ENCODE results near the gene CA9.

CA9 gene

GRCh38 chr9:35679766-35680330 lies 6.1 kb downstream of the CA9 start:
- no peak for DNase-seq

- peak; percentile 54 for DNase-seq
These were observed 6.8 kb downstream of the CA9 start for GRCh38 chr9:35680331-35681105.

DNA sequence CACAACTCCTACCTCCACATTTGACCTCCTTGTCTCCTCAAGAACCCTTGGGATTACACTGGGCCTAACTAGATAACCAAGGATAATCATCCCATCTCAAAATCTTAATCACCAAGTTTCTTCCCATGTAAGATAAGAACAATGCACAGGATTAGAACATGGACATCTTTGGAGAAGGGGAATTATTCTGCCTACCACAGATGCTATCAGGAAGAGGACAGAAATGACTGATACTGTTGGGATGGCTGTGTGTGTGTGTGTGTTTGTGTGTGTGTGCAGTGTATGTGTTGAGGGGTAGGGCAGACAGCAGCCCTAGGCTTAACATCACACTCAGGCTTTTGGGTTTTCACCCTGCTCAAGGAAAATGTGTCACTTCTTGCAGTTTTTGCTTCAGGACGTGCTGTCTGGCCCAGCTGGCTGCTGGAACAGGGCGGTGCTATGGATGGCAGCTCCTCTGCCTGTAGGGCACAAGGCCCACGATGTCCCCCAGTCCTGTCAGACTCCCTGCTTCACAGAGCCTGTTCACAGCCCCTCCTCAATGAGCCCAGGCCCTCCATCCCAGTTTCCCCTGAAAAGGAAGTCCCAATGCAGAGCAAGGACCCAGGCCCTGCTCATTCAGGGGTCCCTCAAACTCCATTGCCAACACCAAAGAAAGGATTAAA lies 7.7 kb downstream of the CA9 start:
- DNase-seq = peak; percentile 40

- DNase-seq = peak; percentile 46
These were observed 8.3 kb downstream of the CA9 start for GRCh38 chr9:35682051-35682450.

GRCh38 chr9:35682520-35683315 lies 9.0 kb downstream of the CA9 start:
- no peak for DNase-seq

DNA sequence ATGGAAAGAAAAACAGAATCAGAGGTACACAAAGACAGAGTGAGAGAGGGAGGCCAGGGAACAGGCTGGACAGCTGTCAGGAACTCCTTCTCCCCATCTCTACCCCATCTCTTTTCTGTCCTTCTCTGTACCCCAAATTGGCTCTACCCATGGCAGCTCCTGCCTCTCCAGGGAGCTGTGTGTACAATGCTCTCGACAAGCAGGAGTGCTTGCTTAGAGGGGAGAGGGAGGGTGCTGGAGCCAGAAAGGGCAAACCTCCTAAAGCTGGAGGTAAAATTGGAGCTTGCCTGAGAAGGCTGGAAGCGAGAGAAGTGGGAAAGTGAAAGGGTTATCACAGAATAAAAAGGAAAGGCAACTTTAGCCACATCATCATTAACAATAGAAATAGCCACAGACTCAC lies 9.6 kb downstream of the CA9 start:
- DNase-seq = no peak

DNA sequence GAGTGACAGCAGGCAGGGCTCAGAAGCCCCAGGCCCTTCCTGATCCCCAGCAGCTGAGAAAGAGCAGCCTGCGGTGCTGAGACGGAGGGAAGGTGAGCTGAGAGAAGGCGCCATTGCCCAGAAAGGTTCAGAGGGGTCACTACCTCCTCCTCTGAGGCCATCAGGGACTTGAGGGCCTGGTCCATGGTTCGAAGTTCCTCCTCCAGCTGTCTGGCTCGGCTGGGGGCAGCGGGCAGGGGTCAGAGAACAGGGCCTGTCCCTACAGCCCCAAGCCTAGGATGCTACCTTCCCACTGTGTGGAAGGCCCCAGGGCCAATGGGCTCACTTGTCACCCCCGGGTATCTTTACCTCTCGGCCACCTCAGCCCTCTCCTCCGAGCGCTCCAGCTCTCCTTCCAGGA lies 11.2 kb downstream of the CA9 start:
- no peak for DNase-seq

DNA sequence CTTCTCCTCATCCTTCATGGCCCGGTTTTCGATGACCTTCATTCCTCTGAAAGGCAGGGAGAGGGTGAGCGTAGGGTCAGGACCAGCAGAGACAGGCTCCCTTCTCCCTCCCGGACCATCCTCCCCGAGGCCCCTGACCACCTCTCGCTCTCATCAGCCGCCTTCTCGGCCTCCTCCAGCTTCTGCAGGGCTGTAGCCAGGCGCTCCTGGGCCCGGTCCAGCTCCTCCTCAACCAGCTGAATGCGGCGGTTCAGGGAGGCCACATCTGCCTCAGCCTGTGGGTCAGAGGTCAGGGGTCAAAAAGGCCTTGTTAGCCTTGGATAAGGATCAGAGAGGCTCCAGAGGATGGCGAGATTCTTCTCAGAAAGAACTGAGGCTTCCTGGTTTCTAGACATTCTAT lies 11.8 kb downstream of the CA9 start:
- no peak for DNase-seq

- peak; percentile 50 for DNase-seq
These were observed 12.8 kb downstream of the CA9 start for GRCh38 chr9:35686222-35687203.

- DNase-seq = no peak
These were observed 13.6 kb downstream of the CA9 start for GRCh38 chr9:35687306-35687705.

DNA sequence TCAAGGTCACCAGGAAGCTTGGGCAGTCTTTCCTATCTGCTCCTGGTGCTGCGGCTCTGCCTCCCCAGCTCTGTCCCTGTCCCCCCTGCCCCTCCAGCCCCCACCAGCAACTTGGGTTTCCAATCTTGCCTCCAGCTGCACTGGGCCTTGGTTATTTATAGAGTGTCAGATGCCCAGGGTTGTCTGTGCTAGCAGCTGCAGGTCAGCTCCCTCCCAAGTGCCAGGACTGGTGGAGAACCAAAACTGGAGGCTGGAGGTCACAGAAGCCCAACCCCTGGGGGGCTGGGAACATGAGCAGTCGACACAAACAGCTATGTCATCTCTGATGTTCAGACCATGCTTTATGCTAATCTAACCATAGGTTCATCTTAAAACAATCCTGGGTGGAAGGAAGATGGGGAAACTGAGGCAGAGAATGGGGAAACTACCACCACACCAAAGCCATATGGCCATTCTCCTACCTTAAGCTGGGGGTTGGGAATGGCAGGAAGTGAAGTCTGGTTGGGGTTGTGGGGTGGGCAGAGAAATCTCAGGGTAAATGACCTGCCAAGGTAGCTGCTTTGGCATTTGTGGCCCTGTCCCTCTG lies 14.3 kb downstream of the CA9 start:
- DNase-seq = no peak

DNA sequence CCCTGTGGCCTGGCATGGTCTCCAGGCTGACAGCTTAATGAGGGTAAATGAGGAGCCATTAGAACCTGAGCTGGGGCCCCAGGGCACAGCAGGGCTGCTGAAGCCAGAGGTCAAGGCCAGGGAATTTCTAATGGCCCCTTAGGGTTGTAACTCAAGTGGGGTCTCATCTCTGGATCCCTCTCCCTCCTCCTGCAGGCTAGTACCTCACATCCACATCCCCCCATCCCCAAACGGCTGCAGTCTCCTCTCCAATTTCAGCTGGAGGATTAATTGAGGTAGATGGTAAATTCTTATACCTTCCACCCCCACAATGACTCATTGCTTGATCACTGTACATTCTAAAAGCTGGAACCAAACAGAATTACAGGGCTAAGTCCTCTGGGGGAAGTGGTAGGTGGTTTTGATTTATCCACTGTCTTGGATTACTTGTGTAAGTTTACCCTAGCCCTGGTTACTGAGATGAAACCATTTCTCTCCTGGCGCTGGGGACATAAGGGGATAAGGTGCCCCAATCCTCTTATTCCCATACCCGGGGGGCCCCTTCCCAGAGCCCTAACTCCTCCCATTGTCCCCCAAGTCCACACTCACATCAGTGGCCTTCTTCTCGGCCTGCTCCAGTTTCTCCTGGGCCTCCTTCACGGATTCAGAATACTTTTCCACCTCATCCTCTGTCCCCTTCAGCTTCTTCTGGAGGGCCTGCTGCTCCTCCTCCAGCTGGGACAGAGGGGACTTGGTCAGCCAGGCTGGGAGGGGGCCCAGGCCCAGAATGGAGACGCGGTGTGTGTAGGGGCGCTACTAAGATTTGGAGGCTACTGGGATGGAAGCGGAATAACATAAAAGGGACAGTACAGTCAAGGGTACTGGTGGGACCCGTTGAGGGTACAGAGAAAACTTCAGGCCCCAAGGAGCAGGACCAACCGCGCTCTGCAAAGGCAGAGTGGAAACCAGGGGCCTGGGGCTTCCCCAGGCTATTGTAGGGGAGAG lies 15.1 kb downstream of the CA9 start:
- peak; percentile 82 for DNase-seq

DNA sequence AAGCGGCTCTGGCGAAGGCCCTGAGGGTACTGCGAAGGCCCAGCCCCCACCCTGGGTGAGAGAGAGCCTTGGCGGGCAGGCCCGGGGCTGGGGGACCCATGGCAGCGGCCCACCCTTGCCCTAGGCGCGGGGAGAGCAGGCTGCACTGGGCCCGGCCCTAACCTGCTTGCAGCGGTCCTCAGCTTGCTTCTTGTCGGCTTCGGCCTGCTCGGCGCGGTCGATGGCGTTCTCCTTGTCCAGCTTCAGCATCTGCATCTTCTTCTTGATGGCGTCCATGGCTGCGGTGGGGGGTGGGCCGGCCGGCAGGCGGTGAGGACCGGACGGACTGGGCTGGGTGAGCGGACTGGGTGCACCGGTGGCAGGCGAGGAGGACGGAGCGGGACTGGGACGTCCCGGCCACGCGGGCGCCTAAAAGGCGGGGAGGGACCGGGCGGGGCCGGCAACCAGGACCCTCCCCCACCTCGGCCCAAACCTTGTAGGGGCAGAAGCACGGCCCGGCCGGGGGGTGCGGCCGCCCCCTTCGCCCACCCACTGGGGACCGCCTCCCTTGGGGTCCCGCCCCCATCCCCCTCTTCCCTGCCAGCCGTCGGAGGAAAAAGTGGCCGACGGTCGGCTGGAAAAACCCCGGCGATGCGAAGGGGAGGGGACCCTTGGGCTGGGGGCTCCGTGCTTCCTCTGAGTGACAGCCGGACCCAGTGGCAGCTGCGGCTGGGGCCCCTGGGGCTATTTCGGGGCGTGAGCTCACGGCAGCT lies 16.0 kb downstream of the CA9 start, which contains the start of gene TPM2:
TSS of gene TPM2 (minus strand) at position 384 of the 752 bp plus-strand sequence. CDS start at position 276, 108 bp downstream.
- peak; percentile 92 for DNase-seq

DNA sequence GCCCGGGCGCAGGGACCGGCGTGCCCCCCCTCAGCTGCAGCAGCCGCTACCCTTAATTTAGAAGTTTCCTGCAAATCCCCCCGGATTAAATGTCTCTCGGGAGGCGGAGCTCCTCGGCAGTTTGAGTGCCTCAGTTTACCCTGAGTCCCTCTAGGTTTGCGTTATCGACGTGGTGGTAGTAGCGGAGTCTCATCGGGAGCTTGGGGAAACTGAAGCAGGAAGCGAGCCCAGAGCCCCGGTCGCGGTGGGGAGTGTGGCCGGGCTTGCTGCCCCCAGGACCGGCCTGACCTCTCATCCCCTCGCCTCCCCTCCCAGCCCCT lies 16.5 kb downstream of the CA9 start:
- no peak for DNase-seq

DNA sequence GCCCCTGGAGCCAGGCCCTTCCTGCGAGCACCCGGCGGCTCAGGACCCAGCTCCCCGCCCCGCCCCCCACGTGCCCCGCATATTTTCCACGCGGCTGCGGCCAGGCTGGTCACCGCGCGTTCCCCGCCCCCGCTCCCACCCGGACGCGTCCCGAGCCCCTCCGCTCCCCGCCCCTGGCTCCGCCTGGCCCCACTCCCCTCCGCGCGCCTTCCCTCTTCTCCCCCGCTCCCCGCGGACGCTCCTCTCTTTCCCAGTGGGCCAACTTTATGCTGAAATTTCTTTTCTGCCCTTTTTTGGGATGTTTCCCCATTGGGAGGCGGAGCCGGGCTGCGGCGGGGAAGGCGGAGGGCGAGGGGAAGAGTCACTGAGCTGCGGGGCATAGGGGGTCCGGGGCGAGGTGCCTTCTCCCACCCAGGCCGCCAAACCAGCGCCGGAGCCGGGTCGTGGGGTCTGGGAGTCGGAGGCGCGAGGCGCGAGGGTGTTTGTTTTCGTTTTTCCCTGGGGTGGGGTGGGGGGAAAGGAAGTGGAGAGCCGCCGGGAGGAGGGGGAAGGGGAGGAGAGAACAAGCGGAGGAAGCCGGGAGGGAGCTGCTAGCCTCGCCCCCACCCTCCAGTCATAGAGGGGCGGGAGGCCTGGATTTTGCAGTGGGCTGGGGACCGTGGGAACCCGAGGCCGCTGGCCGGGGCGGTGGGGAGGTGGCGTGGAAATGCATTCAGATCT lies 17.0 kb downstream of the CA9 start:
- peak; percentile 79 for DNase-seq

DNA sequence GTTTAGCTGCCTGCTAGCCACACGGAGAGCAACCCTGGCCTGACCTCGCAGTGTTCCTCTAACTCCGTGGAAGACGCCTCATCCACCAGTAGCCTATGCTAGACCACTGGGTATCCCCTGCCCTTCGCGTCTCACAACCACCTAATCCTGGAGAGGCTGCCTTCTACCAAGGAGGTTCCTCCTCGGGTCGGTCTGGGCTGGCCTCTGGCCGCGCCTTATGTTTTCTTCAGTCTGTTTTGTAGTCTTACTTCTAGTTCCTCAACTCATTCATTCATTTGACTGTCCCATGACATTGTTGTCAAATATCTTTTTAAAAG lies 17.6 kb downstream of the CA9 start:
- DNase-seq = no peak

DNA sequence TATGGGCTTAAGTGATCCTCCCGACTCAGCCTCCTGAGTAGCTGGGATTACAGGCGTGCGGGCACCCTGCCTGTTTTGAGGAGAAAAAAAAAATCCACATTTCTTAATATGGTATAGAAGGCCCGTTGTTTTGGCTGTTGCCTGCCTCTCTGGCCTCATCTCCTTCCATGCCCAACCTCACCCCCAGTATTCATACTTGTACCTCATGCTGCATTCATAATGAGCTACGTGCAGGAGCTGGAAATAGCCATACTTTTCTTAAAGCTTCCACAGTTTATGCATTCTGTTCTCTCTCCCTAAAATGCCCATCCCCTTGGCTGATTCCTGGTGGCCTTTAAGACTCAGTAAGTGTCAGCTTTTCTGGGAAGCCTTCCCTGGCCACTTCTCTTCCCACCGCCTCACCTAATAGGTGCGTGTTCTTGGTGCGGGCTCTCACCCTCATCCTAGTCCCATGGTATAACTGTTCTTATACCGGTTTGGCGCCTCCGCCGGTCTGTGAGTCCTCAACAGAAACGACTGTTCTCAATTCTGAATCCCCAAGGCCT lies 18.1 kb downstream of the CA9 start:
- DNase-seq = no peak

DNA sequence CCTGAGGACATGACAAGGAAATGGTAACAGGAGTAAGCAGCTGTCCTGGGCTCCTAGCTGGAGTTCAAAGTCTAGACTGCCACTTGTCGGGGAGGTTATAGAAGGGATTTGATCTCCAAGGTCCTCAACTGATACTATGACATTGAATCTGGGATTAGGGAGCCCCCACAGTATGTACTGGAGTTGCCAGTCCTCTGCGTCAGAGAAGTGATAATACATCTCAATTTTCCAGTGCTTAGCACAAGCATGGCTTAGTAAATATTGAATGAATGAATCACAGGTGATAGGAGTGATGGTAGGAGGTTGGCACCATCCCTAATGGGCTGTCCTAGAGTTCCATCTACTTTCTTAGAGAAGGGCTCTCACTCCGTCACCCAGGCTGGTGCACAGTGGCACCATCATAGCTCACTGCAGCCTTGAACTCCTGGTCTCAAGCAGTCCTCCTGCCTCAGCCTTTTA lies 22.2 kb downstream of the CA9 start:
- no peak for DNase-seq

Measured in EL (cell line).